ENCODE measurements around the gene ICAM1. TPM values are rescaled to one million over a fixed set of nuclear protein-coding genes. Genes with fewer than 3 reads are reported as not detected.
A peak's percentile ranks its signal among the peaks of the same experiment; 100 is the strongest.

ICAM1 gene
- total RNA-seq, 1 experiment from 2014 or later, result 5.1 TPM

DNA sequence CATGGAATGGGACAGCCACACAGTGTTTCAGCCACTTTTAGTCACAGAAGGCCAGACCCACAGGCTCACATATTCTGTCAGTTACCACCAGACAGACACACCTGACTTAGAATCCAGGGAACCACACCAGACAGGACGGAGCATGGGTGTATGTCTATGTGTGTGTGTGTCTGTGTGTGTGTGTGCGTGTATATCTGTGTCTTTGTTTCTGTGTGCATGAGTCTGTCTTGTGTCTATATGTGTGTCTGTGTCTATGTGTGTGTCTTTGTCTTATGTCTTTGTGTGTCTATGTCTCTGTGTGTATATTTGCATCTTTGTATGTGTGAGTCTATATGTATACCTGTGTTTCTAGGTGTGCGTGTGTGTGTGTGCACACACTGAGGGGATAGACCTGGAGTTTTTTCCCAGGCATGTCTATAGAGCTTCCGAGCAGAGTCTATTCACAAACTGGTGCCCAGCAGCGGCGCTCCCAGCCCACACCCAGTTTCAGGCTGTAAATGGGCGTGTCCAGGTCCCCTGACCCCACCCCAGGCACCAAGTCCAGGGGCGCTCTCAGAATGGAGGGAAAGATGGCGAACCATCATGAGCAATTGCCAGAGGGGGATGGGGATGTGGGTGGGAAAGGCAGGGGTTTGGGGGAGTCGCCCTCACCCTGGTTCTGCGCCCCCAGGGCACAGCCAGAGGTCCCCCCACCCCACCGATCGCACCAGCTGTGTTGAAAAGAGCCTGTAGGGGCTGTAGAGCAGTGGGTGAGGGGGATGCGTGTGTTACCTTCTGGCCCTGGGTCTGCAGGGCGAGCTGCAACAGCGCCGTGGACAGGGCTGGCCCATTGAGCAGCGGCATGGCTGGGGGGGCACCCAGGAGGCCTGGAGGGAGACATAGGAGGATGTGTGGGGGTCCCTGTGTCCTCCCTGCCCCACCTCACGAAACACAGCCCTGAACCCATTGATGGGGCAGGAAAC, 51.2 kb downstream of the ICAM1 start:
- DNase-seq, result no peak
- Histone ChIP-seq H3K9me3 (no peaks in the 10 kb centered on the region), H3K4me3 (no peak overlapping the region), H3K36me3 (peaks cover 88% of the 10 kb centered on the region), H3K27me3 (no peaks in the 10 kb centered on the region)

DNA sequence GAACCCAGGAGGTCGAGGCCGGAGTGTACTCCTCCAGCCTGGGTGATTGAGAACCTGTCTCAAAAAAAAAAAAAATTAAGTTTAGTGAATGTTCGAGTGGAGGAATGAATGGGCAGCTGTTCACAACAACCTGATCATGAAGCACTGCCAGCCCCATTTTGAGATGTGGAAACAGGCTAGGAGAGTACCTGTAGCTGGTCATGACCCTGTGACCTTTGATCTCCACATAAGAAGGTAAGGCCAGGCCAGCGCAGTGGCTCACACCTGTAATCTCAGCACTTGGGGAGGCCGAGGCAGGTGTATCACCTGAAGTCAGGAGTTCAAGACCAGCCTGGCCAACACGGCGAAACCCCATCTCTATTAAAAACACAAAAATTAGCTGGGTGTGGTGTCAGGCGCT, 54.8 kb downstream of the ICAM1 start:
- Histone ChIP-seq H3K9me3 (no peaks in the 10 kb centered on the region), H3K4me3 (no peak overlapping the region), H3K36me3 (peaks cover 99% of the 10 kb centered on the region), H3K27me3 (no peaks in the 10 kb centered on the region)
- DNase-seq, result no peak

DNA sequence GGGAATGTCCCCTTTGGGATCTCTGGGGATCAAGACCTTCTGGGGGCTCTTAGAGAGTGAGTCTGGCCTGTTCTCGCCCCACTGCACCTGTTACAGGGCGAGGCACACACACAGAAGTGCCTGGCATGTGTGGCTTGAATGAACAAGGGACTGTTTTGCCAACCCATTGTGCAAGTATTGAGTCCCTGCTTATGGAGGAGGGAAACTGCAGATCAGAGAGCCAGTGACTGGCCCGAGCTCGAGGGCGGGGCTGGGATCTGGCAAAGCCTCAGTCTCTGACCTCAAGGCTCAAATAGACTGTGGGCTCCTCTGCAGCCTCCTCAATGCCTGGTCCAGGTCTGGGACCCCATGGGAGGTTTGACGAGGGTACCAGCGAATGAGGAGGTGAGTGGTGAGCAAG, 56.9 kb downstream of the ICAM1 start:
- H3K4me3 ChIP-seq, result no peak overlapping the region
- H3K9me3 ChIP-seq, result no peaks in the 10 kb centered on the region
- no peak for DNase-seq
- no peaks in the 10 kb centered on the region for H3K27me3 ChIP-seq
- H3K36me3 ChIP-seq, result peaks cover 92% of the 10 kb centered on the region

DNA sequence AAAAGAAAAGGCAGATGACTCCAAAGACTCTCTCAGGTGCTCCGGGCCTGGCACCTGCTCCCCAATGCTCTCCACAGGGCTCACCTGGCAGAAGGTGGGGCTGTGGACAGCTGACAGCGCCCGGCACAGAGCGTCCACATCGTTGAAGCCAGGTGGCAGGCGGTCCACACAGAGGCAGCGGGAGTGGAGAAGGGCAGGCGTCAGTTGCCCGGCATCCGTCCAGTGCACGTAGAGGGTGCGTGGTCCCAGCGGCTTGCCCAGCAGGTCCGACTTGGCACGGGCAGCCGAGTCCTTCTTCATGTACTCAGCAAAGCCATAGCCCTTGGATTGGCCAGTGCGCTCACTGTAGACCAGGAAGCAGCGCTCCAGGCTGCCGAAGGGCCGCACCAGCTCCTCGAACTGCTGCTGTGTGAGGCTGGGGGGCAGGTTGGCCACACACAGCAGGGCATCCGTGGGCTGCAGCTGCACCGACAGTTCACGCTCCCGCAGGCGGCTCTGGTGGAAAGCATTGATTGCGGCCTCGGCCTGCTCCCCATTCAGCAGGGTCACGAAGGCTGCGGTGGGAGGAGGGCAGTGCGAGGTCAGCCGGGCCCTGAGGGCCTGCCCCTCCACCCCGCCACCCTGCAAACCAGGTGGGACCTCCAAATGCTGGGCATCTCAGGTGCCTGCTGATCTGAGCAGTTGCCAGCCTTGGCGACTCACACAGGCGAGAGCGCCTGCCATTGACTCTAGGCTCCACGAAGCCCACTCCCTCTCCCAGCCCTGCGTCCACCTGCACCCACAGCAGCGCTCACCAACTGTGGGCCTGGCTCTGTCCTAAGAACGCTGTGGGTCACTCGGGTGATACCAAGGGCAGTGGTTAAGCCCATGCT, 57.9 kb downstream of the ICAM1 start:
- H3K36me3 ChIP-seq, result peaks cover 82% of the 10 kb centered on the region
- H3K9me3 ChIP-seq, result no peaks in the 10 kb centered on the region
- no peak overlapping the region for H3K4me3 ChIP-seq
- H3K27me3 ChIP-seq, result no peaks in the 10 kb centered on the region
- DNase-seq, result no peak

DNA sequence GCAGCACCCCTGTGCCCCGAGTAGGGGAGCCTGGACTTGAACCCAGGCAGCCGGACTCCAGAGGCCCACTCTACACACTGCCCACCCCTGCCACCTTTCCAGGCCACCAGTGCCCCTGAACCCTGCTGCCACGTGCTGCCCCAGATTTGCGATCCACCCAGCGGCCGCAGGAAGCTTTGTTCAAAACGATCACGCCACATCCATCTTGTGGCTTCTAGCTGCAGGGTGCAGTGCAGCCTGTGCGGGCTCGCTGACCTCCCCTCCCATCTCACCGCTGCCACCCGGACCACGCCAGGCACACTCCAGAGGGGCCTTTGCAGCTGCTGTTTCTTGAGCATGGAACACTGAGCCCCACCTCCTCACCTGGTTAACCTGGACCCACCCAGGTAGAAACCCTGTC, 58.6 kb downstream of the ICAM1 start:
- Histone ChIP-seq H3K4me3 (no peak overlapping the region), H3K9me3 (no peaks in the 10 kb centered on the region), H3K27me3 (no peaks in the 10 kb centered on the region), H3K36me3 (peaks cover 76% of the 10 kb centered on the region)
- DNase-seq, result no peak

DNA sequence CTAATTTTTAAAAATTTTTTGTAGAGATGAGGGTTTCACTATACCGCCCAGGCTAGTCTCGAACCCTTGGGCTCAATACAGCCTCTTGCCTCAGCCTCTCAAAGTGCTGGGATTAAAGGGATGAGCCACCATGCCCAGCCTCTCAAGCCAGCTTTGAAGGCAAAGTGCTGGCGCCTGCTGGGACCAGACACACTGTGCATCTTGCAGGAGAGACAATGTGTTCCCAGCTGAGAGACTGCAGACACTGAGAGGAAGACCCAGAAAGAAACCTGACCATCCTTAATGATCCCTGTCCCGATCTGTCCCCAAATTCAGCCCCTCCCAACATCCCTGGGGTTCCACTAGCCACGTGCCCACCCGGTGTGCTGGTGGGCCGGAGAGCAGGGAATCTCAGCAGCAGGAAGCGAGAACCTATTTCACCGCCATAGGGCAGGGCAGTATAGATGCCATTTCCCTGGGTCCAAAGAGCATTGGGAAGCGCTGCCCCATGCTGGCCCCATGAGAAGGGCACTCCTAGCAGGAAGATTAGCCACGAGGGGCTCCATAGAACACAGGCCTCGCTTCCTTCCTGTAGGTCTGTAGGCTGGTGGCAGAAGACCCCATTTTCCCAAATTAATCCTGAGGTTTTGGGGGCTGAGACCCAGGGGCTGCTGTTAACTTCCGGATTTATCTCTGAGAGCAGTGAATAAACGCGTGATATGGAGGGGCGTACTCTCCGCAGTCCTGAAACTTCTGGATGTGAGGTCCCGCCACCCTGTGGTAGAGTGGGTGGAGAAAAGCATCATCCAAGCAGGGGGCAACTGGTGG, 61.4 kb downstream of the ICAM1 start:
- DNase-seq, result no peak
- H3K4me3 ChIP-seq, result peak overlapping the region; percentile 80
- no peaks in the 10 kb centered on the region for H3K27me3 ChIP-seq
- 0 out of 2 replicates have a peak, but pooled peaks cover 2% of the 10 kb centered on the region for H3K9me3 ChIP-seq
- H3K36me3 ChIP-seq, result peaks cover 48% of the 10 kb centered on the region

DNA sequence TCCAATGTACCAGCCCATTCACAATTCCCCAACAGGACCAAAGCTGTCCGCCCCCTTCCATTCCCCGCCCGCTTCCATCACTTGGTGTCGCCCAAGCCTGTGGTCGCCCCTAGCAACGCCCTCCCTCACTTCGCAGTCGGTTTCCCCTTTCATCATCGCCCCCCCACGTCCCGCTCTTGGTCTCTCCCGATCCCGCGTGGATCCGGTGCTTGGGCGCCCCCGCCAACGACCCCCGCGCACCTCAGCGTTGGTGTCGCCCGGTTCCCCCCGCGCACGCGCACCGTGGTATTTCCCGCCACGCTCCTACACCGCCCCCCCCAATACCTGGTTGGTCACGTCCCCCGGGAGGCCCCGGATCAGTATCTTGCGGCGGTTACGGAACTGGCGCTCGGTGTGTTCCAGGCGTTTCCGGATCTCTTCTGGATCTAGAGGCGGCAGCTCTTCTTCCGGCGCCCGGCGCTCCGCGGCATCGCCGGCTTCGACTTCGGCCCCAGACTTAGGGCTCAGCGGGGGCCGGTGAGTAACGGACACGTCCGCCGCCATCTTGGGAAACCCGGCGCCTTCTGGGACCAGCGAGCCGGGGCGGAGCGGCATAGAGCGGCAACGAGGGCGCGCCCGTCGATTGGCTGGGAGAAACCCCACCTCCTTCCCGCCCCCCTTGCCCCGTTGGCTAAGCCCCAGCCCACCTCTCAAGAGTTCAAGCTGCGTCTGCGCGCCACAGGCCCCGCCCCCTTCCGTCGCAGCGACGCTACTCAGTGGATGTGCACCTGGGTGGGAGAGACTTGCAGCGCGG, 62.2 kb downstream of the ICAM1 start, which contains the start of gene RAVER1:
RAVER1 (minus strand) TSS at position 565 of the 793 bp plus-strand sequence; CDS start at position 543, 22 bp downstream.
- 0 out of 2 replicates have a peak, but pooled peaks cover 2% of the 10 kb centered on the region for H3K9me3 ChIP-seq
- peak; percentile 99 for DNase-seq
- peak within 1 kb of the TSS; percentile 80 for H3K4me3 ChIP-seq
- no peaks in the 10 kb centered on the region for H3K27me3 ChIP-seq
- H3K36me3 ChIP-seq, result peaks cover 40% of the 10 kb centered on the region

DNA sequence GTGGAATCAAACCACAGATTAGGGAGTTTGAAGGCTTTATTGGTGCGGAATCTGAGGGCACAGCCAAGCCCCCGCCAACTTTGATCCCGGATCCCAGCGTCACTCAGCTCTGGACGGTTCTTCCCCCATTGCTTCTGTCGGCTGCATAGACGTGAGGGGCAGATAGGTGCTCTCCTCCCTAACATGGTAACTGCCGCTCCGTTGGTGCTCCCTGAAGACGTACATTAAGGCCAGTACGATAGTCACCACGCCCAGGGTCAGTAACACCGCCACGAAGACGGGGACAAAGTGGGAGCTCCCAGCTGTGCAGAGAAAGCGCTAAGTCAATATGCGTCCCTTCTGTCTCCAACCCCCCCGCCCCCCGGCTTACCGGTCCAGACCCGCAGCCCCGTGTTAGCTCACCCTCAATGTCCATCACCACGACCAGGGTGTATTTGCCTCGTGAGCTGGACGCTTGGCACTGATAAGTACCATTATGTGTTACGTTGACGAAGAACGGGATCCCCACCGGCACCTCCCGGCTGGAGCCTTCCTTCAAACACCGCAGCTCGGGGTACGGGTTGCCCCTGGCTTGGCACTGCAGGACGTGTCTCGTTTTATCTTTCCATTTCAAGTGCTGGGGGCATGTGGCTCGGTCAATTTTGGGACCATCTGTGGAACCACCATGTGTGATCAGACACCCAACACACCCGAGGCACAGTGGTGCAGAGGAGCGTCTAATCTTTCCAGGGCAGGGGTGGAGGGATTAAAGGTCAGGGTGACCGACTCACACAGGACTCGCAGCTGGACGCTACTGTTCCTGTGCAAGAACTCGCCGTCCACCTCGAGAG, 63.1 kb downstream of the ICAM1 start:
- H3K4me3 ChIP-seq, result peak overlapping the region; percentile 80
- DNase-seq, result no peak
- 0 out of 2 replicates have a peak, but pooled peaks cover 2% of the 10 kb centered on the region for H3K9me3 ChIP-seq
- no peaks in the 10 kb centered on the region for H3K27me3 ChIP-seq
- H3K36me3 ChIP-seq, result peaks cover 32% of the 10 kb centered on the region

DNA sequence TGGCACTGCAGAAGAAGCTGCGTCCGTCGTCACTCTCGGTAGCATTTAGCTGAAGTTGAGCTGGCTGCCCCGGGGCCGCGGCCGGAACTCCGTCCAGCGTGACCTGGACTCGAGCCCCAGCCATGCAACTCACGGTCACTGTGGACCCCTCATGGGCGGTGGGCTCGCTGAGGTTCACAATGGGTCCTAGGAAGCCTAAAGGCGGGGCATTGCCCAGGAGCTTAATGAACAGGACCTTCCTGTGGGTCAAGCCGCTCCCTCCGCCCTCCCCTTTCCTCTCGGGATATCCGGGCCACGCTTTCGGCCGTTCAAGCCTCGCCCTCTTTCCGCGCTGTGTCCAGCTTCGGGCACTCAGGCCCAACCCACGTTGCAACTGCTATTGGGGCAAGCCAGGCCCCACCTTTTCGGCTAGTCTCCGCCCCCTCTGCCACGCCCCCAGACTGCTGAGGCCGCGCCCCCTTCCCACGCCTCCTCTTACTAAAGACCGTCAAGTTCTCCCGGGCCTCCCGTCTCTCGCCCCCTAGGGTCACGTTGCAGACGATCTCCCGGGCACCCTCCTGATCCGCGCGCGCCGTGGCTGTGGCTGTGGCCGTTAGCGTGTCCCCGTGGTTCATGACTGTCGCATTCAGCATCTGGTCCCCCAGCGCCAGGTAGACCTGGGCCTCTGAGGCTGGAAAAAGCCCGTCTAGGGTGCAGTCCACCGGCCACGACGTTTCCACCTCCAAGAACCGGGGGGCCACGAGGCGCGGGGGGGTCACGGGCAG, 63.9 kb downstream of the ICAM1 start:
- Histone ChIP-seq H3K27me3 (no peaks in the 10 kb centered on the region), H3K9me3 (0 out of 2 replicates have a peak, but pooled peaks cover 2% of the 10 kb centered on the region), H3K4me3 (peak overlapping the region; percentile 80), H3K36me3 (peaks cover 24% of the 10 kb centered on the region)
- DNase-seq, result peak; percentile 99

DNA sequence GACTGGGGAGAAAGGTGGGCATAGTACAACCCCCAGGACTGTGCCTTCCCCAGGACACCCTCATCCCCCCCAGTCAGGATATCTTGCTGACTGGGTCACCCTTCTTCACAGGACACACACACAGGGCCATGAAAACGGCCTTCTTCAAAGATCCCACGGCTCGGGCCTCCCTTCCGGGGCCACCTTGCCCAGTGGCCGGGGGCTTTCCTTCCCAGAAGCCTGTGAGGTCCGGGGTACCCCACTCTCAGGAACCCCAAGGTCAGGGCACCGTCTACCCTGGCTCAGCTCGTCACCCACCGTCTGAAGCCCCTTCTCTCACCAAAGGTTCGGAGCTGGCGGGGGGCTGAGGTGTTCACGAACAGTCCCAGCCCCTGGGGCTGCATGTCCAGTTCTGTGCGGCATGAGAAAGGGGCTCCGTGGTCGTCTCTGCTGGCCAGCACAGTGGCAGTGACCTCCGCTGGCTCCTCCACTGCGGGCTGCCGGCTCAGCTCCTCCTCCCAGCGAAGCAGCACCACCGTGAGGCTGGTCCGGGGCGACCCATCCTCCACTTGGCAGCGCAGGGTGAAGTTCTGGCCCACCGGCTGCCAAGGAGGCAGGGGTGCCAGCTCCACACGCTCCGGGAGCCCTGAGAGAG, 64.5 kb downstream of the ICAM1 start:
- Histone ChIP-seq H3K27me3 (no peaks in the 10 kb centered on the region), H3K4me3 (peak overlapping the region; percentile 80), H3K9me3 (0 out of 2 replicates have a peak, but pooled peaks cover 2% of the 10 kb centered on the region), H3K36me3 (peaks cover 17% of the 10 kb centered on the region)
- DNase-seq, result no peak

Other genes with a start within 250 kb of the ICAM1 start
- 22.5 and 28.9 TPM in 2 replicates for gene SHFL, start 184.8 kb upstream of the ICAM1 start, total RNA-seq (2014; rRNA removed; shearing (Covaris generic); ENCODE audit: low replicate concordance)
- gene ANGPTL6, start 168.4 kb upstream of the ICAM1 start, total RNA-seq (2014; rRNA removed; shearing (Covaris generic); ENCODE audit: low replicate concordance), result not detected in 2 replicates
- gene PPAN, start 164.8 kb upstream of the ICAM1 start, total RNA-seq (2014; rRNA removed; shearing (Covaris generic); ENCODE audit: low replicate concordance), result 128 and 155 TPM in 2 replicates
- gene P2RY11, start 159.4 kb upstream of the ICAM1 start, total RNA-seq (2014; rRNA removed; shearing (Covaris generic); ENCODE audit: low replicate concordance), result 2.0 and 5.9 TPM in 2 replicates
- gene EIF3G, start 151.2 kb upstream of the ICAM1 start, total RNA-seq (2014; rRNA removed; shearing (Covaris generic); ENCODE audit: low replicate concordance), result 677 and 743 TPM in 2 replicates
- gene DNMT1, start 76.2 kb upstream of the ICAM1 start, total RNA-seq (2014; rRNA removed; shearing (Covaris generic); ENCODE audit: low replicate concordance), result 73.4 and 138 TPM in 2 replicates
- 14.0 and 14.6 TPM in 2 replicates for gene S1PR2, start 39.8 kb upstream of the ICAM1 start, total RNA-seq (2014; rRNA removed; shearing (Covaris generic); ENCODE audit: low replicate concordance)
- 188 and 218 TPM in 2 replicates for gene MRPL4, start 18.9 kb upstream of the ICAM1 start, total RNA-seq (2014; rRNA removed; shearing (Covaris generic); ENCODE audit: low replicate concordance)
- gene ICAM4, start 15.8 kb downstream of the ICAM1 start, total RNA-seq (2014; rRNA removed; shearing (Covaris generic); ENCODE audit: low replicate concordance), result not detected in 2 replicates
- gene ICAM5, start 18.8 kb downstream of the ICAM1 start, total RNA-seq (2014; rRNA removed; shearing (Covaris generic); ENCODE audit: low replicate concordance), result not detected in 2 replicates
- gene ZGLP1, start 38.7 kb downstream of the ICAM1 start, total RNA-seq (2014; rRNA removed; shearing (Covaris generic); ENCODE audit: low replicate concordance), result 0.43 TPM in 1 of 2 replicates, not detected in the other
- gene FDX2, start 44.9 kb downstream of the ICAM1 start, total RNA-seq (2014; rRNA removed; shearing (Covaris generic); ENCODE audit: low replicate concordance), result 30.8 and 43.8 TPM in 2 replicates
- 21.0 and 30.3 TPM in 2 replicates for gene RAVER1, start 62.4 kb downstream of the ICAM1 start, total RNA-seq (2014; rRNA removed; shearing (Covaris generic); ENCODE audit: low replicate concordance)
- gene ICAM3, start 68.5 kb downstream of the ICAM1 start, total RNA-seq (2014; rRNA removed; shearing (Covaris generic); ENCODE audit: low replicate concordance), result 20.4 and 31.7 TPM in 2 replicates
- gene TYK2, start 109.5 kb downstream of the ICAM1 start, total RNA-seq (2014; rRNA removed; shearing (Covaris generic); ENCODE audit: low replicate concordance), result 87.9 and 124 TPM in 2 replicates
- gene CDC37, start 132.4 kb downstream of the ICAM1 start, total RNA-seq (2014; rRNA removed; shearing (Covaris generic); ENCODE audit: low replicate concordance), result 485 and 519 TPM in 2 replicates
- gene PDE4A, start 149.4 kb downstream of the ICAM1 start, total RNA-seq (2014; rRNA removed; shearing (Covaris generic); ENCODE audit: low replicate concordance), result 3.1 and 5.5 TPM in 2 replicates
- gene KEAP1, start 232.2 kb downstream of the ICAM1 start, total RNA-seq (2014; rRNA removed; shearing (Covaris generic); ENCODE audit: low replicate concordance), result 172 and 247 TPM in 2 replicates
- not detected in 2 replicates for gene S1PR5, start 246.3 kb downstream of the ICAM1 start, total RNA-seq (2014; rRNA removed; shearing (Covaris generic); ENCODE audit: low replicate concordance)